H54 (cell line): ENCODE measurements around the gene TNS3.
A peak's percentile ranks its signal among the peaks of the same experiment; 100 is the strongest.

Experiments used
- DNase-seq: peaks from one replicate; pipeline ENCODE4 v3.0.0; 2011; ENCODE audit warnings: low spot score, mixed read lengths; ENCODE audit not compliant: insufficient read length
- FAIRE-seq: peaks from 3 replicates; lab custom pipeline; 2011; peaks lifted over from hg19 to GRCh38; lab: Jason Lieb, UNC
- POLR2A ChIP-seq: IDR thresholded peaks from 2 replicates; pipeline ENCODE4 v1.6.1; 2011; ENCODE audit warnings: low read depth, mild to moderate bottlenecking, low read length

Gene TNS3

GRCh38 chr7:47582764-47583738, 1.1 kb upstream of the TNS3 start:
- TF ChIP-seq POLR2A = no peak
- DNase-seq (no peak), FAIRE-seq (no peak)

- FAIRE-seq (no peak), DNase-seq (no peak)
- TF ChIP-seq POLR2A = no peak
Observed at GRCh38 chr7:47581438-47581803, 490 bp downstream of the TNS3 start.

GRCh38 chr7:47580811-47581331, 1.0 kb downstream of the TNS3 start:
- no peak for FAIRE-seq
- no peak for DNase-seq
- peak; percentile 29; the same call in 1 of the 2 replicates for TF ChIP-seq POLR2A

GRCh38 chr7:47580175-47580706, 1.7 kb downstream of the TNS3 start:
- FAIRE-seq (no peak), DNase-seq (no peak)
- no peak for TF ChIP-seq POLR2A

GRCh38 chr7:47579458-47579857, 2.5 kb downstream of the TNS3 start:
- TF ChIP-seq POLR2A = no peak
- no peak for FAIRE-seq
- DNase-seq = no peak

GRCh38 chr7:47578579-47579270, 3.2 kb downstream of the TNS3 start:
- DNase-seq = no peak
- 0 out of 2 replicates have a peak, but pooled peaks have one; percentile 8 for TF ChIP-seq POLR2A
- no peak for FAIRE-seq

- TF ChIP-seq POLR2A = no peak
- FAIRE-seq = no peak
- DNase-seq = no peak
Observed at GRCh38 chr7:47577321-47577919, 4.5 kb downstream of the TNS3 start.

- DNase-seq = no peak
- FAIRE-seq = no peak
- TF ChIP-seq POLR2A = no peak
Observed at GRCh38 chr7:47576866-47577306, 5.0 kb downstream of the TNS3 start.

GRCh38 chr7:47576031-47576865, 5.7 kb downstream of the TNS3 start:
- no peak for DNase-seq
- no peak for TF ChIP-seq POLR2A
- FAIRE-seq = no peak

GRCh38 chr7:47574482-47575329, 7.2 kb downstream of the TNS3 start:
- no peak for DNase-seq
- no peak for TF ChIP-seq POLR2A
- no peak for FAIRE-seq

- DNase-seq = no peak
- FAIRE-seq = no peak
- no peak for TF ChIP-seq POLR2A
Observed at GRCh38 chr7:47573758-47574481, 8.0 kb downstream of the TNS3 start.
